Mammary epithelial cell (primary cell): ENCODE data around the gene LY6G6F.

Source experiments
- EZH2 ChIP-seq: IDR thresholded peaks from 2 replicates; pipeline ENCODE4 v1.6.1; 2012; ENCODE audit warnings: low read length, inconsistent platforms, borderline replicate concordance
- TF ChIP-seq, protein P1 (sequence below), 2 donors: IDR thresholded peaks in 1 of 2; conservative IDR thresholded peaks in 1 of 2; 2 replicates each; pipeline ENCODE4 v1.5.1; 2011 to 2012; ENCODE audit warnings: inconsistent platforms in 2 of 2, low read length in 2 of 2, mild to moderate bottlenecking in 2 of 2, control low read depth in 1 of 2, low read depth in 1 of 2; ENCODE audit not compliant: insufficient read depth in 1 of 2; ENCODE audit errors: extremely low read depth in 1 of 2

GRCh38 chr6:31691078-31691463, 15.6 kb upstream of the LY6G6F start:
- TF ChIP-seq, protein P1, sequence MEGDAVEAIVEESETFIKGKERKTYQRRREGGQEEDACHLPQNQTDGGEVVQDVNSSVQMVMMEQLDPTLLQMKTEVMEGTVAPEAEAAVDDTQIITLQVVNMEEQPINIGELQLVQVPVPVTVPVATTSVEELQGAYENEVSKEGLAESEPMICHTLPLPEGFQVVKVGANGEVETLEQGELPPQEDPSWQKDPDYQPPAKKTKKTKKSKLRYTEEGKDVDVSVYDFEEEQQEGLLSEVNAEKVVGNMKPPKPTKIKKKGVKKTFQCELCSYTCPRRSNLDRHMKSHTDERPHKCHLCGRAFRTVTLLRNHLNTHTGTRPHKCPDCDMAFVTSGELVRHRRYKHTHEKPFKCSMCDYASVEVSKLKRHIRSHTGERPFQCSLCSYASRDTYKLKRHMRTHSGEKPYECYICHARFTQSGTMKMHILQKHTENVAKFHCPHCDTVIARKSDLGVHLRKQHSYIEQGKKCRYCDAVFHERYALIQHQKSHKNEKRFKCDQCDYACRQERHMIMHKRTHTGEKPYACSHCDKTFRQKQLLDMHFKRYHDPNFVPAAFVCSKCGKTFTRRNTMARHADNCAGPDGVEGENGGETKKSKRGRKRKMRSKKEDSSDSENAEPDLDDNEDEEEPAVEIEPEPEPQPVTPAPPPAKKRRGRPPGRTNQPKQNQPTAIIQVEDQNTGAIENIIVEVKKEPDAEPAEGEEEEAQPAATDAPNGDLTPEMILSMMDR (conservative IDR thresholded peaks at IDR 0.05 in 1 of 2, IDR thresholded peaks at IDR 0.05 in 1 of 2; ENCODE audit: extremely low read depth in 1 of 2, insufficient read depth in 1 of 2, low read depth in 1 of 2, low read length in 2 of 2): no peak
- no peak for TF ChIP-seq EZH2
